K562 (cell line): ENCODE data around the gene NRN1L. TPM values are rescaled to one million over a fixed set of nuclear protein-coding genes. Genes with fewer than 3 reads are reported as not detected.

Experiments
- CBFA2T3 ChIP-seq: fragments of 450-650 bp; IDR thresholded peaks from 2 replicates; pipeline ENCODE4 v1.6.1; 2017
- DMBX1 ChIP-seq: fragments of 250-450 bp; sonication (Bioruptor Pico); IDR thresholded peaks from 2 replicates; pipeline ENCODE4 v1.8.0; 2022; ENCODE audit warnings: inconsistent platforms, mild to moderate bottlenecking, moderate library complexity, borderline replicate concordance
- FOSL1 ChIP-seq: fragments of 200-800 bp; sonication (Bioruptor generic); conservative IDR thresholded peaks from 2 replicates; pipeline ENCODE4 v1.6.1; 2016; ENCODE audit warnings: missing genetic modification characterization, missing compliant biosample characterization
- HDAC3 ChIP-seq: fragments of 450-650 bp; IDR thresholded peaks from 2 replicates; pipeline ENCODE4 v1.6.1; 2018; ENCODE audit warnings: borderline replicate concordance, mild to moderate bottlenecking, moderate library complexity; ENCODE audit not compliant: partially characterized antibody
- MCM3 ChIP-seq: fragments of 450-650 bp; IDR thresholded peaks from 2 replicates; pipeline ENCODE4 v1.6.1; 2016
- MEF2D ChIP-seq: conservative IDR thresholded peaks from 2 replicates; pipeline ENCODE4 v1.6.1; 2016; ENCODE audit warnings: low read depth, missing genetic modification characterization, missing compliant biosample characterization
- NFE2L1 ChIP-seq: fragments of 450-650 bp; IDR thresholded peaks from 2 replicates; pipeline ENCODE4 v1.6.1; 2016; ENCODE audit warnings: missing genetic modification characterization, low read depth, mild to moderate bottlenecking, missing compliant biosample characterization, moderate library complexity, borderline replicate concordance
- NFIX ChIP-seq: fragments of 250-450 bp; sonication (Bioruptor Pico); IDR thresholded peaks from 2 replicates; pipeline ENCODE4 v1.4.0; 2020; ENCODE audit warnings: low read depth, mild to moderate bottlenecking, moderate library complexity
- RBM22 ChIP-seq: fragments of 200-400 bp; formaldehyde crosslinking; IDR thresholded peaks from 2 replicates; pipeline ENCODE4 v1.6.1; 2018; ENCODE audit warnings: low read length, low read depth; ENCODE audit not compliant: poor library complexity, severe bottlenecking
- SMAD3 ChIP-seq: fragments of 450-650 bp; formaldehyde crosslinking; conservative IDR thresholded peaks from 2 replicates; pipeline ENCODE4 v1.4.0; 2020; ENCODE audit warnings: mild to moderate bottlenecking
- ZEB2 ChIP-seq: fragments of 450-650 bp; IDR thresholded peaks from 2 replicates; pipeline ENCODE4 v1.6.1; 2016
- ZKSCAN3 ChIP-seq: fragments of 250-450 bp; sonication (Bioruptor Pico); IDR thresholded peaks from 2 replicates; pipeline ENCODE4 v1.4.0; 2020
- ZNF274 ChIP-seq: IDR thresholded peaks from 2 replicates; pipeline ENCODE4 v1.6.1; 2011; ENCODE audit warnings: low read depth, mild to moderate bottlenecking, low read length, moderate library complexity, borderline replicate concordance
- ZNF41 ChIP-seq: fragments of 250-450 bp; sonication (Bioruptor Pico); conservative IDR thresholded peaks from 2 replicates; pipeline ENCODE4 v1.4.0; 2020; ENCODE audit warnings: mild to moderate bottlenecking
- ZNF696 ChIP-seq: fragments of 250-450 bp; sonication (Bioruptor Pico); conservative IDR thresholded peaks from 2 replicates; pipeline ENCODE4 v1.4.0; 2020; ENCODE audit warnings: mild to moderate bottlenecking, moderate library complexity
- ZNF764 ChIP-seq: fragments of 250-450 bp; sonication (Bioruptor Pico); IDR thresholded peaks from 2 replicates; pipeline ENCODE4 v1.4.0; 2020; ENCODE audit warnings: low read depth, mild to moderate bottlenecking, moderate library complexity
- ZNF778 ChIP-seq: fragments of 450-650 bp; formaldehyde crosslinking; IDR thresholded peaks from 2 replicates; pipeline ENCODE4 v1.4.0; 2020; ENCODE audit warnings: mild to moderate bottlenecking, moderate library complexity
- polyA plus RNA-seq, 8 experiments: library from polyadenylated mRNA; depleted of rRNA in 4 of 8; stranded (reverse) in 5 of 8; unstranded in 3 of 8; fragments of >200 nt; fragmentation: Nextera tagmentation in 2 of 8; fragmentation: Illumina TruSeq in 1 of 8; extraction: Ambion mirVana in 2 of 8; extraction: Trizol in 1 of 8; gene quantifications; 2 replicates each; pipeline versions ENCODE4 v1.2.1 to v1.2.3, GENCODE V29; 2011 to 2014; ENCODE audit warnings: inconsistent platforms in 1 of 8, missing spikeins in 1 of 8
- total RNA-seq, 7 experiments: library from RNA; depleted of rRNA in 6 of 7; stranded (reverse); fragments of >200 nt in 6 of 7; fragmentation: Illumina TruSeq in 2 of 7; extraction: Trizol in 2 of 7; gene quantifications; 2 replicates each; pipeline versions ENCODE4 v1.2.1 to v1.2.3, GENCODE V29; 2011 to 2021; ENCODE audit warnings: low replicate concordance in 1 of 7
- TF ChIP-seq, protein P1 (sequence below): fragments of 450-650 bp; formaldehyde crosslinking; IDR thresholded peaks from 2 replicates; pipeline ENCODE4 v1.4.0; 2022; ENCODE audit warnings: mild to moderate bottlenecking, moderate library complexity
- TF ChIP-seq, protein P2 (sequence below): fragments of 450-650 bp; IDR thresholded peaks from 2 replicates; pipeline ENCODE4 v1.6.1; 2014; ENCODE audit warnings: low read depth, mild to moderate bottlenecking, moderate library complexity, borderline replicate concordance
- TF ChIP-seq, protein P3 (sequence below): fragments of 150-350 bp; IDR thresholded peaks from 2 replicates; pipeline ENCODE4 v1.6.1; 2014; ENCODE audit warnings: low read depth, mild to moderate bottlenecking, low read length, borderline replicate concordance
- TF ChIP-seq, protein P4 (sequence below): fragments of 250-450 bp; sonication (Bioruptor Pico); IDR thresholded peaks from 2 replicates; pipeline ENCODE4 v1.5.0; 2022; ENCODE audit warnings: mild to moderate bottlenecking

NRN1L gene
- total and polyA plus RNA-seq, 9 of the 15 experiments (the other 6 are each of a cell fraction or from before 2014, with no cell fraction given): 0.22 to 0.86 (median 0.61) TPM; not detected in 5

GRCh38 chr16:67846320-67847063 lies 38.2 kb upstream of the NRN1L start, which contains the start of gene NUTF2 (continued):
- TF ChIP-seq HDAC3 (no peak), ZNF778 (CRISPR knock-in tag) (no peak), DMBX1 (peak; percentile 55; the same call in 1 of the 2 replicates), MCM3 (no peak), ZEB2 (no peak), CBFA2T3 (no peak), ZKSCAN3 (CRISPR knock-in tag) (no peak), MEF2D (no peak), NFE2L1 (tag) (no peak), ZNF764 (CRISPR knock-in tag) (no peak), NFIX (CRISPR knock-in tag) (no peak), SMAD3 (no peak), ZNF41 (no peak), ZNF696 (CRISPR knock-in tag) (no peak), RBM22 (no peak), FOSL1 (tag) (peak; percentile 18; the same call in 1 of the 2 replicates), ZNF274 (no peak)
- TF ChIP-seq, protein P1, sequence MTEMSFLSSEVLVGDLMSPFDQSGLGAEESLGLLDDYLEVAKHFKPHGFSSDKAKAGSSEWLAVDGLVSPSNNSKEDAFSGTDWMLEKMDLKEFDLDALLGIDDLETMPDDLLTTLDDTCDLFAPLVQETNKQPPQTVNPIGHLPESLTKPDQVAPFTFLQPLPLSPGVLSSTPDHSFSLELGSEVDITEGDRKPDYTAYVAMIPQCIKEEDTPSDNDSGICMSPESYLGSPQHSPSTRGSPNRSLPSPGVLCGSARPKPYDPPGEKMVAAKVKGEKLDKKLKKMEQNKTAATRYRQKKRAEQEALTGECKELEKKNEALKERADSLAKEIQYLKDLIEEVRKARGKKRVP: 0 out of 2 replicates have a peak, but pooled peaks have one; percentile 13
- TF ChIP-seq, protein P2, sequence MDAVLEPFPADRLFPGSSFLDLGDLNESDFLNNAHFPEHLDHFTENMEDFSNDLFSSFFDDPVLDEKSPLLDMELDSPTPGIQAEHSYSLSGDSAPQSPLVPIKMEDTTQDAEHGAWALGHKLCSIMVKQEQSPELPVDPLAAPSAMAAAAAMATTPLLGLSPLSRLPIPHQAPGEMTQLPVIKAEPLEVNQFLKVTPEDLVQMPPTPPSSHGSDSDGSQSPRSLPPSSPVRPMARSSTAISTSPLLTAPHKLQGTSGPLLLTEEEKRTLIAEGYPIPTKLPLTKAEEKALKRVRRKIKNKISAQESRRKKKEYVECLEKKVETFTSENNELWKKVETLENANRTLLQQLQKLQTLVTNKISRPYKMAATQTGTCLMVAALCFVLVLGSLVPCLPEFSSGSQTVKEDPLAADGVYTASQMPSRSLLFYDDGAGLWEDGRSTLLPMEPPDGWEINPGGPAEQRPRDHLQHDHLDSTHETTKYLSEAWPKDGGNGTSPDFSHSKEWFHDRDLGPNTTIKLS: peak; percentile 89
- TF ChIP-seq, protein P3, sequence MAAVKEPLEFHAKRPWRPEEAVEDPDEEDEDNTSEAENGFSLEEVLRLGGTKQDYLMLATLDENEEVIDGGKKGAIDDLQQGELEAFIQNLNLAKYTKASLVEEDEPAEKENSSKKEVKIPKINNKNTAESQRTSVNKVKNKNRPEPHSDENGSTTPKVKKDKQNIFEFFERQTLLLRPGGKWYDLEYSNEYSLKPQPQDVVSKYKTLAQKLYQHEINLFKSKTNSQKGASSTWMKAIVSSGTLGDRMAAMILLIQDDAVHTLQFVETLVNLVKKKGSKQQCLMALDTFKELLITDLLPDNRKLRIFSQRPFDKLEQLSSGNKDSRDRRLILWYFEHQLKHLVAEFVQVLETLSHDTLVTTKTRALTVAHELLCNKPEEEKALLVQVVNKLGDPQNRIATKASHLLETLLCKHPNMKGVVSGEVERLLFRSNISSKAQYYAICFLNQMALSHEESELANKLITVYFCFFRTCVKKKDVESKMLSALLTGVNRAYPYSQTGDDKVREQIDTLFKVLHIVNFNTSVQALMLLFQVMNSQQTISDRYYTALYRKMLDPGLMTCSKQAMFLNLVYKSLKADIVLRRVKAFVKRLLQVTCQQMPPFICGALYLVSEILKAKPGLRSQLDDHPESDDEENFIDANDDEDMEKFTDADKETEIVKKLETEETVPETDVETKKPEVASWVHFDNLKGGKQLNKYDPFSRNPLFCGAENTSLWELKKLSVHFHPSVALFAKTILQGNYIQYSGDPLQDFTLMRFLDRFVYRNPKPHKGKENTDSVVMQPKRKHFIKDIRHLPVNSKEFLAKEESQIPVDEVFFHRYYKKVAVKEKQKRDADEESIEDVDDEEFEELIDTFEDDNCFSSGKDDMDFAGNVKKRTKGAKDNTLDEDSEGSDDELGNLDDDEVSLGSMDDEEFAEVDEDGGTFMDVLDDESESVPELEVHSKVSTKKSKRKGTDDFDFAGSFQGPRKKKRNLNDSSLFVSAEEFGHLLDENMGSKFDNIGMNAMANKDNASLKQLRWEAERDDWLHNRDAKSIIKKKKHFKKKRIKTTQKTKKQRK: no peak
- TF ChIP-seq, protein P4, sequence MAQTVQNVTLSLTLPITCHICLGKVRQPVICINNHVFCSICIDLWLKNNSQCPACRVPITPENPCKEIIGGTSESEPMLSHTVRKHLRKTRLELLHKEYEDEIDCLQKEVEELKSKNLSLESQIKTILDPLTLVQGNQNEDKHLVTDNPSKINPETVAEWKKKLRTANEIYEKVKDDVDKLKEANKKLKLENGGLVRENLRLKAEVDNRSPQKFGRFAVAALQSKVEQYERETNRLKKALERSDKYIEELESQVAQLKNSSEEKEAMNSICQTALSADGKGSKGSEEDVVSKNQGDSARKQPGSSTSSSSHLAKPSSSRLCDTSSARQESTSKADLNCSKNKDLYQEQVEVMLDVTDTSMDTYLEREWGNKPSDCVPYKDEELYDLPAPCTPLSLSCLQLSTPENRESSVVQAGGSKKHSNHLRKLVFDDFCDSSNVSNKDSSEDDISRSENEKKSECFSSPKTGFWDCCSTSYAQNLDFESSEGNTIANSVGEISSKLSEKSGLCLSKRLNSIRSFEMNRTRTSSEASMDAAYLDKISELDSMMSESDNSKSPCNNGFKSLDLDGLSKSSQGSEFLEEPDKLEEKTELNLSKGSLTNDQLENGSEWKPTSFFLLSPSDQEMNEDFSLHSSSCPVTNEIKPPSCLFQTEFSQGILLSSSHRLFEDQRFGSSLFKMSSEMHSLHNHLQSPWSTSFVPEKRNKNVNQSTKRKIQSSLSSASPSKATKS: no peak
